Left lung (tissue), 10 donors: ENCODE results near the gene OSBP2. TPM values are rescaled to one million over a fixed set of nuclear protein-coding genes. Genes with fewer than 3 reads are reported as not detected.

Source experiments
- ATAC-seq: fragments of 200-7000 bp; cut with Tn5 transposase; one replicate; pipeline ENCODE4 v1.9.1; 2020; ENCODE audit warnings: moderate library complexity
- DNase-seq, 4 donors: peaks; one replicate each; pipeline ENCODE4 v3.0.0-alpha.2; 2013 to 2020
- H3K27ac ChIP-seq, 2 donors: fragments of 200-600 bp; sonication (generic) in 1 of 2; one replicate each; pipeline versions ENCODE4 v1.5.0 to v1.8.0; 2020 to 2021
- H3K27me3 ChIP-seq, 2 donors: fragments of 200-600 bp; sonication (generic) in 1 of 2; one replicate each; pipeline versions ENCODE4 v1.5.0 to v1.8.0; 2020 to 2021
- H3K36me3 ChIP-seq, 2 donors: fragments of 200-600 bp; sonication (generic) in 1 of 2; one replicate each; pipeline versions ENCODE4 v1.5.0 to v1.8.0; 2020 to 2021
- H3K4me1 ChIP-seq, 2 donors: fragments of 200-600 bp; one replicate each; pipeline ENCODE4 v1.8.0; 2021
- H3K4me3 ChIP-seq, 2 donors: fragments of 200-600 bp; sonication (generic) in 1 of 2; one replicate each; pipeline versions ENCODE4 v1.5.0 to v1.8.0; 2020 to 2021; ENCODE audit warnings: mild to moderate bottlenecking in 1 of 2
- H3K9me3 ChIP-seq, 2 donors: fragments of 200-600 bp; sonication (generic) in 1 of 2; one replicate each; pipeline versions ENCODE4 v1.5.0 to v1.8.0; 2020 to 2021
- intact Hi-C, 2 donors: fragments of 100-400 bp; cut with DNase I; formaldehyde crosslinking; loops; one replicate each; pipeline versions ENCODE4 v1.11.2 to v1.14.2; 2022
- polyA plus RNA-seq, 6 donors: library from polyadenylated mRNA; unstranded; fragments of 120-200 nt; gene quantifications; one replicate each; pipeline ENCODE4 v1.2.1, GENCODE V29; 2013; ENCODE audit not compliant: insufficient read length in 6 of 6
- total RNA-seq, 2 donors: library from RNA; stranded (reverse); fragmentation: NEBNext Ultra II Directional; extraction: Animal tissue kit (Norgen Biotek cat#: 25700); gene quantifications; one replicate each; pipeline ENCODE4 v1.2.1, GENCODE V29; 2021
- TF ChIP-seq, protein P1 (sequence below), 2 donors: fragments of 200-600 bp; sonication (generic) in 1 of 2; IDR thresholded peaks; one replicate each; pipeline versions ENCODE4 v1.5.0 to v1.8.0; 2021; ENCODE audit warnings: antibody characterized with exemption in 2 of 2
- donor health status: DM: no; HTN: yes; CAD: no.
- donor health status: DM: no; HTN: no; CAD: no.

Gene OSBP2
- total and polyA plus RNA-seq, 8 donors = 4.0 to 21.0 (median 15.8) TPM

DNA sequence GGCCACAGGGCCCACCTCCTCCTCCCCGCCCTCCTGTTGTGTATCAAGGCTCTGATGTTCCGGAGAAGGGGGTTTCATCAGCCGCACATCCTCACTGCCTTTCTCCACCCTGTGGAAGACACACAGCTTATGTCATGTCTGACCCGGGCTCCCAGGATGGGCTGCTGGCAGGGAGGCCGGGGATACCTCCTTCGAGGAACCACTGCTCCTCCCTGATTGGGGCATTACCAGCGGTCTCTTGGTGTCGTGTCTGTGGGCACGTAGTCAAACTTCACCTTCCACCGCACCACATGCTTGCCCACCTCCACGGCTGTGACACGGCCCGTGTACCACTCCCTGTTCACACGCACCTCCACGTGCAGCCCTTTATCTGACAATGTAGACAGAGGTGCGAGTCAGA, 238.0 kb downstream of the OSBP2 start:
- Histone ChIP-seq H3K4me1 (no peaks in the 10 kb centered on the region), H3K27ac (no peak overlapping the region), H3K27me3 (no peaks in the 10 kb centered on the region), H3K36me3 (peaks cover 0 to 98% of the 10 kb centered on the region in 2 donors), H3K9me3 (no peaks in the 10 kb centered on the region), H3K4me3 (no peak overlapping the region)
- intact Hi-C loops = no loop called here
- DNase-seq = no peak
- TF ChIP-seq, protein P1, sequence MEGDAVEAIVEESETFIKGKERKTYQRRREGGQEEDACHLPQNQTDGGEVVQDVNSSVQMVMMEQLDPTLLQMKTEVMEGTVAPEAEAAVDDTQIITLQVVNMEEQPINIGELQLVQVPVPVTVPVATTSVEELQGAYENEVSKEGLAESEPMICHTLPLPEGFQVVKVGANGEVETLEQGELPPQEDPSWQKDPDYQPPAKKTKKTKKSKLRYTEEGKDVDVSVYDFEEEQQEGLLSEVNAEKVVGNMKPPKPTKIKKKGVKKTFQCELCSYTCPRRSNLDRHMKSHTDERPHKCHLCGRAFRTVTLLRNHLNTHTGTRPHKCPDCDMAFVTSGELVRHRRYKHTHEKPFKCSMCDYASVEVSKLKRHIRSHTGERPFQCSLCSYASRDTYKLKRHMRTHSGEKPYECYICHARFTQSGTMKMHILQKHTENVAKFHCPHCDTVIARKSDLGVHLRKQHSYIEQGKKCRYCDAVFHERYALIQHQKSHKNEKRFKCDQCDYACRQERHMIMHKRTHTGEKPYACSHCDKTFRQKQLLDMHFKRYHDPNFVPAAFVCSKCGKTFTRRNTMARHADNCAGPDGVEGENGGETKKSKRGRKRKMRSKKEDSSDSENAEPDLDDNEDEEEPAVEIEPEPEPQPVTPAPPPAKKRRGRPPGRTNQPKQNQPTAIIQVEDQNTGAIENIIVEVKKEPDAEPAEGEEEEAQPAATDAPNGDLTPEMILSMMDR (IDR thresholded peaks at IDR 0.05) = no peak
- no peak for ATAC-seq

DNA sequence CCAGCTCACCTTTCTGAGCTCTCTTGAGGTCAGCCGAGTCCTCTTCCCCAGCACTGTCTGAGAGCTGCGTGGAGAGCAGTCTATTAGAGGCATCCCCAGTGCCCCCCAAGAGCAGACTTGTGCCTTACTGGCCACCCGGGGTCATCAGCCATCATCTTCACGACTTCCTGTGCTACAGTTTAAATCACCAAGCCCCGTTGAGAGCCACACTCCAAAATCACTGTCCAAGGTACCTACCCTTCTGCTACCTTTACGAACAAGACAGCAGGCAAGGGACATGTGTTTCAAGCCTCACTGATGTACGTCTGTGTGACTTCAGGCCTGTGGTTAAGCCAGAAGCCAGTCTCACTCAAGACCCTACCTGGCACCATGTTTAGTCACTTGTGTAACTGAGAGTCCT, 238.8 kb downstream of the OSBP2 start:
- TF ChIP-seq, protein P1 (IDR thresholded peaks at IDR 0.05) = no peak
- no peaks in the 10 kb centered on the region for H3K9me3 ChIP-seq
- no peaks in the 10 kb centered on the region for H3K27me3 ChIP-seq
- no peak for ATAC-seq
- intact Hi-C loops = no loop called here
- H3K36me3 ChIP-seq = peaks cover 0 to 98% of the 10 kb centered on the region in 2 donors
- no peak overlapping the region for H3K4me3 ChIP-seq
- no peak overlapping the region for H3K27ac ChIP-seq
- no peaks in the 10 kb centered on the region for H3K4me1 ChIP-seq
- DNase-seq = no peak

DNA sequence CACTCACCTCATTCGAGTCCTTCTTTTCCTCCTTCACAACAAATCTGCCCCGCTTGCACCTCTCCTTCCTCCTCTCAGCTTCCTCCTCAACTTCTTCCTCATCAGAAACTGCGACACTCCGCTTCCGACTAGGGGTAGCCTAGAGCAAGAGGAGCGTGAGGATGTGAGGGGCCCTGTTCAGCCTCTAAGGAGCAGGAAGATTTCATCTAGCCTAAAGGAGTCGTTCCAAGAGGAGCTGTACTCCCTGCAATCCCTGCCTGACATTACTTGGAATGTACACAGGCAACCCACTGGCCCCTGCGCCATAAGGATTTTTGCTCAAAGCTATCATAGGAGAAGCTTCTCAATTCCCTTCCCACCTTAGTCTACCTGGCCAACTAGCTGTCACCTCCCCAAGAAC, 239.4 kb downstream of the OSBP2 start:
- Histone ChIP-seq H3K4me3 (no peak overlapping the region), H3K27me3 (no peaks in the 10 kb centered on the region), H3K9me3 (no peaks in the 10 kb centered on the region), H3K4me1 (no peaks in the 10 kb centered on the region), H3K27ac (no peak overlapping the region), H3K36me3 (peaks cover 0 to 100% of the 10 kb centered on the region in 2 donors)
- intact Hi-C loops = no loop called here
- ATAC-seq (no peak), DNase-seq (no peak)
- TF ChIP-seq, protein P1 (IDR thresholded peaks at IDR 0.05) = no peak

DNA sequence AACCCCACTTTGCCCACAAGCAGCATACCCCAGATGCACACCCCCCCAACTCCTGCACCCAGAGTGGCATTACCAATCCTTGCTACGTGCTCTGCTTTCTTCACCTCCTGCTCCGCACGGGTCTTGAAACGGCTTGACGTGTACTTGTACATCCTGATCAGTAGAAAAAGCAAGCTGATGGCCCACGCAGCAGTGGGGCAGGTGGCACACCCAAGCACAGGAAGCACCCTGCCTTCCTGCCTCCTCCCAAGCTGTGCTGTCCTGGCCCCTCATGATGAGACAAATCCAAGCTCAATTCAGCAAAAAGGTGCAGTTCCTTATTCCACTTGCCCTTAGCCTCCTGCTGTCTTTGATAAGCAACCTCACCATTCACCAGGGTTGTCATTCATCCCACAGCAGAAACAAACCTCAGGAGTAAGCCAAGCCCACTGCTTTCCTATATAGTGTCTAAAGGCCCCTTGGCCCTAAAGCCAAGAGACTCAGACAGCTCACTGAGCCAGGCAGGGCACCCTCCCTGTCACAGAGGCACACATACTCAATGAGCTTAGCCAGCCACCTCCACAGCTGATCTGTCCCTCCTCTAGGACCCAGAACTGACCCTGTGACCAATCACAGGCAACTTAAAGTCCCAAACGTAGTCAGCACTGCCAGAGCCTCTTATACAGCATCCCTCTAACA, 246.2 kb downstream of the OSBP2 start:
- DNase-seq = no peak
- H3K27ac ChIP-seq = no peak overlapping the region
- H3K4me3 ChIP-seq = no peak overlapping the region
- intact Hi-C loops = loop anchor here in 1 of 2 donors (10.0 kb wide), 1 partner anchor 144 kb away; the partner anchor contains the start of gene SMTN
- H3K36me3 ChIP-seq = peaks cover 0 to 100% of the 10 kb centered on the region in 2 donors
- TF ChIP-seq, protein P1 (IDR thresholded peaks at IDR 0.05) = no peak
- ATAC-seq = no peak
- no peaks in the 10 kb centered on the region for H3K9me3 ChIP-seq
- no peaks in the 10 kb centered on the region for H3K27me3 ChIP-seq
- no peaks in the 10 kb centered on the region for H3K4me1 ChIP-seq

DNA sequence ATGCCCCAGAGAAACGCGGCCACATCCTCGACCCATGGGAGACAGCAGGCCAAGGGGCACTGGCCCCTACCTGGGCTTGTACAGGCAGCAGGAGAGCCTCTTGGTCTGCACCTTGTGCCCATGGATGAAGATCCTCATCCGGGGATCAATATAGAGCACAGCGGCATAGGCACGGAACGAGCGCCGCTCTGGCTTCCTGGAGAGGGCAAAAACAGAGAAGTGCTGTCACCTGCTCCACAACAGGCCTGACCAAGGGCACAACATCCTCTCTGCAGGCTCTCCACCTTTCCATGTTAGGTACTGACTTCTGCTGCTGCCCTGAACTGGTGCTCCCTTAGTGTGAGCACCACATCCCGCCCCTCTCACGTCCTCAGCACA, 246.7 kb downstream of the OSBP2 start:
- H3K4me3 ChIP-seq = no peak overlapping the region
- ATAC-seq = no peak
- no peaks in the 10 kb centered on the region for H3K4me1 ChIP-seq
- intact Hi-C loops = loop anchor here in 1 of 2 donors (10.0 kb wide), 1 partner anchor 143 kb away; the partner anchor contains the start of gene SMTN
- DNase-seq = no peak
- no peaks in the 10 kb centered on the region for H3K9me3 ChIP-seq
- no peak overlapping the region for H3K27ac ChIP-seq
- TF ChIP-seq, protein P1 (IDR thresholded peaks at IDR 0.05) = no peak
- H3K36me3 ChIP-seq = peaks cover 0 to 100% of the 10 kb centered on the region in 2 donors
- no peaks in the 10 kb centered on the region for H3K27me3 ChIP-seq
